ENCODE data around the gene FRK.

DNA sequence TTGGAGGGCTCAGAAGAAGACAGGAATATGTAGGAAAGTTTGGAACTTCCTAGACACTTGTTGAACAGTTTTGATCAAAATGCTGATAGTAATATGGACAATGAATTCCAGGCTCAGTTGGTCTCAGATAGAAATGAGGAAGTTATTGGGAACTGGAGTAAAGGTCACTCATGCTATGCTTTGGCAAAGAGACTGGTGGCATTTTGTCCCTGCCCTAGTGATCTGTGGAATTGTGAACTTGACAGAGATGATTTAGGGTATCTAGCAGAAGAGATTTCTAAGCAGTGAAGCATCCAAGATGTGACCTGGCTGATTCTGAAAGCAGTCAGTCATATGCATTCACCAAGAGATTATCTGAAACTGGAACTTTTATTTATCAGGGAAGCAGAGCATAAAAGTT lies 45.1 kb downstream of the FRK start:
- no peak for TF ChIP-seq ZBTB7A (tag by site-specific recombination; IDR thresholded peaks at IDR 0.05; ENCODE audit: low read depth)
- no peak for TF ChIP-seq TRIM28 (IDR thresholded peaks at IDR 0.05; ENCODE audit: borderline replicate concordance, low read length)
- TF ChIP-seq ZBTB17 (tag by site-specific recombination; IDR thresholded peaks at IDR 0.05): no peak
- no peak for TF ChIP-seq ZXDB (tag by site-specific recombination; IDR thresholded peaks at IDR 0.05)
- no peak for TF ChIP-seq GLIS2 (tag by site-specific recombination; IDR thresholded peaks at IDR 0.05)
- TF ChIP-seq ZNF544 (tag by site-specific recombination; IDR thresholded peaks at IDR 0.05): no peak
- no peak for TF ChIP-seq ZNF121 (tag by site-specific recombination; IDR thresholded peaks at IDR 0.05)
- TF ChIP-seq, protein P1, sequence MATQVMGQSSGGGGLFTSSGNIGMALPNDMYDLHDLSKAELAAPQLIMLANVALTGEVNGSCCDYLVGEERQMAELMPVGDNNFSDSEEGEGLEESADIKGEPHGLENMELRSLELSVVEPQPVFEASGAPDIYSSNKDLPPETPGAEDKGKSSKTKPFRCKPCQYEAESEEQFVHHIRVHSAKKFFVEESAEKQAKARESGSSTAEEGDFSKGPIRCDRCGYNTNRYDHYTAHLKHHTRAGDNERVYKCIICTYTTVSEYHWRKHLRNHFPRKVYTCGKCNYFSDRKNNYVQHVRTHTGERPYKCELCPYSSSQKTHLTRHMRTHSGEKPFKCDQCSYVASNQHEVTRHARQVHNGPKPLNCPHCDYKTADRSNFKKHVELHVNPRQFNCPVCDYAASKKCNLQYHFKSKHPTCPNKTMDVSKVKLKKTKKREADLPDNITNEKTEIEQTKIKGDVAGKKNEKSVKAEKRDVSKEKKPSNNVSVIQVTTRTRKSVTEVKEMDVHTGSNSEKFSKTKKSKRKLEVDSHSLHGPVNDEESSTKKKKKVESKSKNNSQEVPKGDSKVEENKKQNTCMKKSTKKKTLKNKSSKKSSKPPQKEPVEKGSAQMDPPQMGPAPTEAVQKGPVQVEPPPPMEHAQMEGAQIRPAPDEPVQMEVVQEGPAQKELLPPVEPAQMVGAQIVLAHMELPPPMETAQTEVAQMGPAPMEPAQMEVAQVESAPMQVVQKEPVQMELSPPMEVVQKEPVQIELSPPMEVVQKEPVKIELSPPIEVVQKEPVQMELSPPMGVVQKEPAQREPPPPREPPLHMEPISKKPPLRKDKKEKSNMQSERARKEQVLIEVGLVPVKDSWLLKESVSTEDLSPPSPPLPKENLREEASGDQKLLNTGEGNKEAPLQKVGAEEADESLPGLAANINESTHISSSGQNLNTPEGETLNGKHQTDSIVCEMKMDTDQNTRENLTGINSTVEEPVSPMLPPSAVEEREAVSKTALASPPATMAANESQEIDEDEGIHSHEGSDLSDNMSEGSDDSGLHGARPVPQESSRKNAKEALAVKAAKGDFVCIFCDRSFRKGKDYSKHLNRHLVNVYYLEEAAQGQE (tag by site-specific recombination; IDR thresholded peaks at IDR 0.05): no peak
- TF ChIP-seq ZNF18 (tag by site-specific recombination; IDR thresholded peaks at IDR 0.05): no peak
- TF ChIP-seq ZNF404 (tag by site-specific recombination; IDR thresholded peaks at IDR 0.05): no peak
- TF ChIP-seq, protein P2, sequence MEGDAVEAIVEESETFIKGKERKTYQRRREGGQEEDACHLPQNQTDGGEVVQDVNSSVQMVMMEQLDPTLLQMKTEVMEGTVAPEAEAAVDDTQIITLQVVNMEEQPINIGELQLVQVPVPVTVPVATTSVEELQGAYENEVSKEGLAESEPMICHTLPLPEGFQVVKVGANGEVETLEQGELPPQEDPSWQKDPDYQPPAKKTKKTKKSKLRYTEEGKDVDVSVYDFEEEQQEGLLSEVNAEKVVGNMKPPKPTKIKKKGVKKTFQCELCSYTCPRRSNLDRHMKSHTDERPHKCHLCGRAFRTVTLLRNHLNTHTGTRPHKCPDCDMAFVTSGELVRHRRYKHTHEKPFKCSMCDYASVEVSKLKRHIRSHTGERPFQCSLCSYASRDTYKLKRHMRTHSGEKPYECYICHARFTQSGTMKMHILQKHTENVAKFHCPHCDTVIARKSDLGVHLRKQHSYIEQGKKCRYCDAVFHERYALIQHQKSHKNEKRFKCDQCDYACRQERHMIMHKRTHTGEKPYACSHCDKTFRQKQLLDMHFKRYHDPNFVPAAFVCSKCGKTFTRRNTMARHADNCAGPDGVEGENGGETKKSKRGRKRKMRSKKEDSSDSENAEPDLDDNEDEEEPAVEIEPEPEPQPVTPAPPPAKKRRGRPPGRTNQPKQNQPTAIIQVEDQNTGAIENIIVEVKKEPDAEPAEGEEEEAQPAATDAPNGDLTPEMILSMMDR (tag by site-specific recombination; IDR thresholded peaks at IDR 0.05): no peak
- no peak for TF ChIP-seq ZNF830 (tag by site-specific recombination; IDR thresholded peaks at IDR 0.05; ENCODE audit: low read depth)
- TF ChIP-seq HOXA7 (CRISPR knock-in tag; IDR thresholded peaks at IDR 0.05; ENCODE audit: borderline replicate concordance): no peak
- no peak for TF ChIP-seq ZNF610 (tag by site-specific recombination; IDR thresholded peaks at IDR 0.05; ENCODE audit: borderline replicate concordance)

All from HEK293 (cell line).